NCI-H2029 (cell line): Measurements from ENCODE around the gene NDUFC2.
"Not testable (repeated sequence)": the region's sequence is repeated elsewhere in the genome, so short reads cannot be mapped to it uniquely, and the experiment has no call there.

Experiments used
- DNase-seq: peaks from one replicate; lab custom pipeline; 2025; lab: John Stamatoyannopoulos, UW

The NDUFC2 gene

DNA sequence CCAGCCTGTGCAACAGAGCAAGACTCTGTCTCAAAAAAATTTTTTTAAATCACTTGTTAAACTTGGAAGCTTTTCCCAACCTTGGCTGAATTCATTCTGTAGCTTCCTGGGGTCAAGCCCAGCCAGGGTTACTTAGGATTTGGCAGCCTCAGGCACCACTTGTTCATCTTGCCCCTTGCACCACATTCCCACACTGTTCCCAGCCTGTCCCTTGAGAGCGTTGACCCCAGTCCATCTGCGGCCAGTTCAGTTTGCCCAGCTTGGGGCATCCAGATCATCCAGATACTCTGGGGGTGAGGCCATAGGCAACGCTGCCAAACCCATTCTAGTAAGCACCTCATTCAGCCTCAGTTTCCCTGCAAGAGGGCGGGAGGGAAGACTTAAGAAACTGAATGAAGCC lies 24.7 kb downstream of the NDUFC2 start:
- DNase-seq: no peak

- DNase-seq: no peak
These were observed 28.5 kb downstream of the NDUFC2 start for GRCh38 chr11:78050964-78051831.

GRCh38 chr11:78049348-78049747 lies 30.3 kb downstream of the NDUFC2 start:
- no peak for DNase-seq

DNA sequence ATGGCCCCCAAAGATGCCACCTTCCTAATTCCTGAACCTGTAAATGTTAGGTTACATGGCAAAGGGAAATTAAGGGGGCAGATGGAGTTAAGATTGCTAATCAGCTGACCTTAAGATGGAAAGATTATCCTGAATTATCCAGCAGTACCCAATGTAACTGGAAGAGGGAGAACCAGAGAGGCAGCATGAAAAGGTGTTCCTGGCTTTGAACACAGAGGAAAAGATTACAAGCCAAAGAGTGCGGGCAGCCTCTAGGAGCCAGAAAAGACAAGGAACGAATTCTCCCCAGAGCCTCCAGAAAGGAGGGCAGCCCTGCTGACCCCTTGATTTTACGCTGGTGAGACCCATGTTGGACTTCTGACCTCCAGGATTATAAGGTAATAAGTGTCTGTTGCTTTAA lies 31.1 kb downstream of the NDUFC2 start:
- no peak for DNase-seq

DNA sequence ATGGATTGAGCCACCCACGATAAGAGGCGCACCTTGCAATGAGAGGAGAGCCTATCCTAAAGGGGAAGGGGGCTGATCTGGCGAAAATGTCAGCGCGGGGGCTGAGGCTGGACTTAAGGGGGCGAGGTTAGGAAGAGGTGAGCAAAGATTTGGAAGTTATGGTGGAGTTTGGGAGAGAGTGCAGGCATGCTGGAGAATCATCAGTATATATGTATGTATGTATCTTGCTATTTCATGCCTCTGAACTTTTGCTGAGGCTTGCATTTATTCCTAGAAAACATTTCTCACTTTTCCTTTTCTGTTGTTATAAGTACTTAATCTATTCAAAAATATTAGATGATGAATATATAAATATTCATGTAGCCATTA lies 33.2 kb downstream of the NDUFC2 start:
- DNase-seq: no peak

DNA sequence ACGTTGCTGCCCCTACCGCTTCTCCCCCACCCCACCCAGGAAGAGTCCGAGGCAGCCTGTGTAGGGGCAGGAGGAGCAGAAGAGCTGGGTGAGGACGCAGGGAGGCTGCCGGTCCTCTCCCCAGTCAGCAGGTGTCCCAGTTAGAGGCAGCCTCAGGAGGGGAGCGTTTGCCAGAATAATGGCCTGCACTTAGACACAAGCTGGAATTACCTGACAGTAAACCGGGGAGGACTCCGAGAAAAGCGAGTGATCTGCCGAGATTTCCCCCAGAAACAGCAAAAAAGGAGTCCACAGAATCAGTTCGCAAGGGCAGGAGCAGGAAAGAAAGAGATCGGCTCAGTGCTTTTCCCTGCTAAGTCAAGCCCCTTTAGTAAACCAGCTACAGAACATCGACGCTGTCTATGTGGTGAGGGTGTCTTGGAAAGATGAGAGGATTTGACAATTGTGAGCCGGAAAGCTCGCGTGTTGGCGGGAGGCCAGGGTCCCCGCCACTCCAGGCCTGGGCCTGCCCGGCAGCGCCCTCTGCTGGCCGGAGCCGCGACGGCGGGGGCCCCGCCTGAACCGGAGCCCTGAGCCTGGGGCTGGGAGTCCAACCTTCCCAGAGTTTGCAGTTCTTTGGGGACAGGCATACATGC lies 33.7 kb downstream of the NDUFC2 start:
- peak; percentile 51 for DNase-seq

- no peak for DNase-seq
These were observed 35.0 kb downstream of the NDUFC2 start for GRCh38 chr11:78044706-78045105.

GRCh38 chr11:78041843-78042440 lies 37.7 kb downstream of the NDUFC2 start:
- no peak for DNase-seq

- DNase-seq: not testable (repeated sequence)
These were observed 38.3 kb downstream of the NDUFC2 start for GRCh38 chr11:78041380-78041719.

- no peak for DNase-seq
These were observed 38.8 kb downstream of the NDUFC2 start for GRCh38 chr11:78040691-78041379.

DNA sequence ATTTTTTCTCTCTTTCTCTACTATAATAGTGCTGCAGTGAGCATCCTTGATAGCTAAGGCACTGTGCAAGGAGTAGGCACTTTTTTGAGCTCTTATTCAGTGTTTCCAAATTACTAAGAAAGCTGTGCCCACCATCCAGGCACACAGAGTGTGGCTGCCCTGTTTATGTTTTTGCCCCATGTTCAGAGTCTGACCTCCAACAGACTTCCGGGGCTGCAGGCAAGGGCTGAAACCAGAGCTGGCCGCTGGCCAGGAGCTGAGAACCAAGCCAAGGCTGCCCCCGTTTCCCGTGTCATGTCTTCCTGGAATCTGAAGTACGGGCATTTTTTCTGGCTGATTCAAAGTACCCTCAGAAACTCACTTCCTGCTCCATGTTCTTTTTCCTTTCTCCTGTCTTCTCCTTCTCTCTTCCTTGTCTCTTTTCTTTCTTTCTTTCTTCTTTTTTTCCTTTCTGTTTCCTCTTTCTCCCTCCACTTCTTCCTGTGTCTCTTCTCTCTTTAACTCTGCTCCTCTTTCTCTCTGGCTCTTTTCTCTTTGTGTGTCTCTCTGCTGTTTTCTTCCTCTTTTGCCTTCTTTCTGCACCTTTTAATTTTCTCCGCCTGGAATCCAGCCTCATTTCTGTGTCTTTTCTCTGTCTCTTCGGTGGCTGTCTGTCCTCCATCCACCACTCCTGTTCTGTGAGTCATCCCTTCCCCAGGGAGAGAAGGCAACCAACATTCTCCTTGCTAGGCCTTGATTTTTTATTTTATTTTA lies 39.6 kb downstream of the NDUFC2 start:
- DNase-seq: peak; percentile 60

- DNase-seq: no peak
These were observed 40.2 kb downstream of the NDUFC2 start for GRCh38 chr11:78039391-78039918.

- DNase-seq: peak; percentile 32
These were observed 40.9 kb downstream of the NDUFC2 start for GRCh38 chr11:78038697-78039313.

- no peak for DNase-seq
These were observed 41.6 kb downstream of the NDUFC2 start for GRCh38 chr11:78037825-78038620.

- DNase-seq: no peak
These were observed 42.6 kb downstream of the NDUFC2 start for GRCh38 chr11:78037056-78037455.

- no peak for DNase-seq
These were observed 43.3 kb downstream of the NDUFC2 start for GRCh38 chr11:78036313-78036712.

GRCh38 chr11:78034623-78035022 lies 45.0 kb downstream of the NDUFC2 start:
- no peak for DNase-seq

DNA sequence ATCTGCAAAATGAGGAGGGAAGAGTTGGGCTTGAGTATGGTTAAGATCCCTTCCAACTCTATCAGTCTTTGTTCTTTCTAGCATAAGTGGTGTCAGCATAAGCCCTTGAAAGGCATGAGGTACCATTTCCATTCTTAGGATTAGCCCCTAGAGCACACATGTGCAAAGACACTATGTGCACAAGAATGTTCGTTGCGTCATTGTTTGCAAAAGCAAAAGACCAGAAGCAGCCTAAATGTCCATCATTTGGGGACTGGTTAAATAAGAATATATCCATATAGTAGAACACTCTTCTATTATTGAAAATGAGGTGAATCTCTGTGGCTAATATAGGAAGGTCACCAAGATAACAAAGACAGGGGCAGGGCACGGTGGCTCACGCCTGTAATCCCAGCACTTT lies 46.6 kb downstream of the NDUFC2 start:
- no peak for DNase-seq

DNA sequence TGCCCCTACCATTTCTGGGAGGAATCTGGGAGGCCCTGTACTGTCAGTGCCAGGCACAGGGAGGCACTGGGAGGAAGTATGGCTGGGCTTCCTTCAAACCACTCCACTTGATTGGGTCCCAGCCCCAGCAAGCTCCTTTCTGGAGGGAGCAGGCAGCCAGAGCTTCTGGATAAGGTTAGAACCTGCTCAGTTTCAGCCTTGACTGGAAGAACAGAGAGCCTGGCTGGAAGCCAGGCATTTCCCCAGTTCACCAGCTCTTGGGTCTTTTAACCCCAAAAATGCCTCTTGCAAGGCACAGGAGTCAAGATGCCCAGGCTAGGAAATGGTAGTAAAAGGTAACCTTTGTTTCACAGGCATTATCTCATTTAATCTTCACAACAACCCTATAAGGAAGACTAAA lies 47.6 kb downstream of the NDUFC2 start:
- no peak for DNase-seq

GRCh38 chr11:78031629-78032028 lies 48.0 kb downstream of the NDUFC2 start:
- no peak for DNase-seq
